WTC11 (cell line): ENCODE results near the gene MAP4. TPM values are rescaled to one million over a fixed set of nuclear protein-coding genes. Genes with fewer than 3 reads are reported as not detected.

Experiments used
- ATAC-seq: fragments of 200-7000 bp; cut with Tn5 transposase; 2 replicates; pipeline ENCODE4 v1.10.0; 2021; ENCODE audit warnings: mild to moderate bottlenecking, moderate library complexity
- CTCF ChIA-PET: fragments of 300-600 bp; sonication (Branson Sonifier 250); formaldehyde crosslinking; loops from one replicate; lab custom pipeline; 2021; ENCODE audit warnings: antibody characterized with exemption; lab: Charles Lee
- POLR2A ChIA-PET: fragments of 350-600 bp; sonication (Branson Sonifier 250); formaldehyde crosslinking; loops from one replicate; lab custom pipeline; 2021; ENCODE audit warnings: antibody characterized with exemption; lab: Charles Lee
- DNase-seq: peaks from one replicate; pipeline ENCODE4 v3.0.0; 2021; ENCODE audit warnings: low spot score
- H3K27ac Mint-ChIP-seq: 2 replicates; pipeline ENCODE4 v1.8.0; 2021; ENCODE audit warnings: mixed read lengths
- H3K27me3 Mint-ChIP-seq: 2 replicates; pipeline ENCODE4 v1.8.0; 2021; ENCODE audit warnings: low read depth, mild to moderate bottlenecking, moderate library complexity, mixed read lengths
- H3K36me3 Mint-ChIP-seq: 2 replicates; pipeline ENCODE4 v1.8.0; 2021; ENCODE audit warnings: mixed read lengths
- H3K4me1 Mint-ChIP-seq: 2 replicates; pipeline ENCODE4 v1.8.0; 2022; ENCODE audit warnings: mixed read lengths
- H3K4me3 Mint-ChIP-seq: 2 replicates; pipeline ENCODE4 v1.8.0; 2021; ENCODE audit warnings: mild to moderate bottlenecking, moderate library complexity, mixed read lengths
- H3K9me3 Mint-ChIP-seq: 2 replicates; pipeline ENCODE4 v1.8.0; 2021; ENCODE audit warnings: mixed read lengths
- AFF4 ChIP-seq: sonication (generic); formaldehyde crosslinking; IDR thresholded peaks from 2 replicates; pipeline ENCODE4 v1.8.1; 2023; ENCODE audit warnings: mild to moderate bottlenecking, missing genetic modification reagents, borderline replicate concordance
- ATF6 ChIP-seq: sonication (generic); formaldehyde crosslinking; IDR thresholded peaks from 2 replicates; pipeline ENCODE4 v1.8.1; 2023; ENCODE audit warnings: mild to moderate bottlenecking, missing genetic modification reagents
- E2F5 ChIP-seq: sonication (generic); formaldehyde crosslinking; IDR thresholded peaks from 2 replicates; pipeline ENCODE4 v1.8.1; 2022; ENCODE audit warnings: mild to moderate bottlenecking, moderate library complexity, missing genetic modification reagents
- ELF4 ChIP-seq: sonication (generic); formaldehyde crosslinking; IDR thresholded peaks from 2 replicates; pipeline ENCODE4 v1.8.1; 2022; ENCODE audit warnings: low read depth, mild to moderate bottlenecking, moderate library complexity, missing genetic modification reagents
- ESRRA ChIP-seq: sonication (generic); formaldehyde crosslinking; IDR thresholded peaks from 2 replicates; pipeline ENCODE4 v1.8.1; 2022; ENCODE audit warnings: mild to moderate bottlenecking, missing genetic modification reagents, borderline replicate concordance
- FOXJ3 ChIP-seq: sonication (generic); formaldehyde crosslinking; IDR thresholded peaks from 2 replicates; pipeline ENCODE4 v1.9.0; 2021; ENCODE audit warnings: missing genetic modification reagents, mild to moderate bottlenecking, borderline replicate concordance
- FOXK1 ChIP-seq: sonication (generic); formaldehyde crosslinking; IDR thresholded peaks from 2 replicates; pipeline ENCODE4 v1.8.0; 2022; ENCODE audit warnings: mild to moderate bottlenecking, moderate library complexity, missing genetic modification reagents
- FOXP1 ChIP-seq: sonication (generic); formaldehyde crosslinking; IDR thresholded peaks from 2 replicates; pipeline ENCODE4 v1.8.0; 2022; ENCODE audit warnings: missing genetic modification reagents, mild to moderate bottlenecking, moderate library complexity, borderline replicate concordance
- FOXP4 ChIP-seq: sonication (generic); formaldehyde crosslinking; IDR thresholded peaks from 2 replicates; pipeline ENCODE4 v1.8.0; 2022; ENCODE audit warnings: mild to moderate bottlenecking, missing genetic modification reagents
- IRF2 ChIP-seq: sonication (generic); formaldehyde crosslinking; IDR thresholded peaks from 2 replicates; pipeline ENCODE4 v1.8.0; 2022; ENCODE audit warnings: low read depth, missing genetic modification reagents, borderline replicate concordance
- MLX ChIP-seq: sonication (generic); formaldehyde crosslinking; IDR thresholded peaks from 2 replicates; pipeline ENCODE4 v1.8.1; 2023; ENCODE audit warnings: mild to moderate bottlenecking, missing genetic modification reagents, moderate library complexity
- MXD4 ChIP-seq: fragments of 250-450 bp; sonication (Bioruptor Pico); IDR thresholded peaks from 2 replicates; pipeline ENCODE4 v1.8.0; 2021; ENCODE audit warnings: mild to moderate bottlenecking, moderate library complexity, borderline replicate concordance
- MYBL2 ChIP-seq: sonication (generic); formaldehyde crosslinking; IDR thresholded peaks from 2 replicates; pipeline ENCODE4 v1.8.1; 2023; ENCODE audit warnings: mild to moderate bottlenecking, moderate library complexity, missing genetic modification reagents
- NFE2L1 ChIP-seq: sonication (generic); formaldehyde crosslinking; IDR thresholded peaks from 2 replicates; pipeline ENCODE4 v1.8.1; 2023; ENCODE audit warnings: missing genetic modification reagents
- PREB ChIP-seq: sonication (generic); formaldehyde crosslinking; IDR thresholded peaks from 2 replicates; pipeline ENCODE4 v1.8.1; 2022; ENCODE audit warnings: mild to moderate bottlenecking, missing genetic modification reagents, moderate library complexity, borderline replicate concordance
- SMAD4 ChIP-seq: sonication (generic); formaldehyde crosslinking; IDR thresholded peaks from 2 replicates; pipeline ENCODE4 v1.8.0; 2022; ENCODE audit warnings: mild to moderate bottlenecking, missing genetic modification reagents
- ZBTB21 ChIP-seq: sonication (generic); formaldehyde crosslinking; IDR thresholded peaks from 2 replicates; pipeline ENCODE4 v1.8.1; 2023; ENCODE audit warnings: mild to moderate bottlenecking, missing genetic modification reagents, borderline replicate concordance
- ZNF138 ChIP-seq: sonication (generic); formaldehyde crosslinking; conservative IDR thresholded peaks from 2 replicates; pipeline ENCODE4 v1.8.1; 2022; ENCODE audit warnings: mild to moderate bottlenecking, moderate library complexity, missing genetic modification reagents
- ZNF416 ChIP-seq: fragments of 250-450 bp; sonication (Bioruptor Pico); IDR thresholded peaks from 2 replicates; pipeline ENCODE4 v1.9.0; 2021; ENCODE audit warnings: mild to moderate bottlenecking, inconsistent platforms
- total RNA-seq: library from RNA; stranded (reverse); gene quantifications from 3 replicates; pipeline ENCODE4 v1.2.3, GENCODE V29; 2021

The MAP4 gene
- total RNA-seq, 1 experiment from 2014 or later, result 199 TPM

GRCh38 chr3:47895241-47895640 is 121.0 kb downstream of the MAP4 start:
- ATAC-seq (no peak), DNase-seq (no peak)
- H3K4me3 Mint-ChIP-seq, result no peak overlapping the region
- peaks cover 7% of the 10 kb centered on the region; the same call in 1 of the 2 replicates for H3K36me3 Mint-ChIP-seq
- H3K4me1 Mint-ChIP-seq, result peaks cover 39% of the 10 kb centered on the region
- no peaks in the 10 kb centered on the region for H3K27me3 Mint-ChIP-seq
- ChIA-PET CTCF (no interaction called here), POLR2A (no interaction called here)
- H3K27ac Mint-ChIP-seq, result no peak overlapping the region
- TF ChIP-seq MYBL2 (CRISPR knock-in tag) (no peak), PREB (no peak), ZNF416 (CRISPR knock-in tag) (no peak), ZNF138 (CRISPR knock-in tag) (no peak), AFF4 (CRISPR knock-in tag) (no peak), NFE2L1 (CRISPR knock-in tag) (no peak), ATF6 (CRISPR knock-in tag) (no peak), MLX (CRISPR knock-in tag) (no peak), IRF2 (CRISPR knock-in tag) (no peak), E2F5 (CRISPR knock-in tag) (no peak), SMAD4 (no peak), ESRRA (CRISPR knock-in tag) (no peak), FOXJ3 (CRISPR knock-in tag) (no peak), ZBTB21 (CRISPR knock-in tag) (no peak)
- H3K9me3 Mint-ChIP-seq, result no peaks in the 10 kb centered on the region

GRCh38 chr3:47892286-47893040 is 123.8 kb downstream of the MAP4 start:
- Mint-ChIP-seq H3K27me3 (no peaks in the 10 kb centered on the region), H3K9me3 (peaks cover 10% of the 10 kb centered on the region), H3K27ac (peak overlapping the region; percentile 78), H3K4me3 (peak overlapping the region; percentile 3; the same call in 1 of the 2 replicates), H3K4me1 (peaks cover 50% of the 10 kb centered on the region), H3K36me3 (peaks cover 18% of the 10 kb centered on the region)
- DNase-seq (no peak), ATAC-seq (peak; percentile 59)
- ChIA-PET POLR2A (interaction anchor here (0.6 kb wide), 1 partner anchor 38 kb away, joined by 6 read pairs; no protein-coding TSS in a partner anchor), CTCF (interaction anchor here (0.9 to 3.2 kb wide), 6 partner anchors 27 to 266 kb away, joined by 4 to 30 read pairs (median 6); no protein-coding TSS in a partner anchor)
- TF ChIP-seq MYBL2 (CRISPR knock-in tag) (no peak), E2F5 (CRISPR knock-in tag) (no peak), FOXK1 (CRISPR knock-in tag) (no peak), MXD4 (no peak), FOXP1 (CRISPR knock-in tag) (no peak), FOXP4 (CRISPR knock-in tag) (no peak), ELF4 (CRISPR knock-in tag) (no peak)
